Ramos (cell line): ENCODE measurements around the gene SLC10A7.

ENCODE experiments used
- in situ Hi-C: fragments of 300-500 bp; cut with MboI; formaldehyde crosslinking; loops from one replicate; pipeline ENCODE4 v1.14.3; 2022; ENCODE audit warnings: low sequenced_read_pairs; ENCODE audit not compliant: unreplicated experiment

SLC10A7 gene

GRCh38 chr4:146330392-146330791 is 191.3 kb downstream of the SLC10A7 start:
- in situ Hi-C loops, result loop anchor here (25.0 kb wide), 1 partner anchor 757 kb away; no protein-coding TSS in a partner anchor

GRCh38 chr4:146329050-146329716 is 192.6 kb downstream of the SLC10A7 start:
- in situ Hi-C loops, result loop anchor here (25.0 kb wide), 1 partner anchor 758 kb away; no protein-coding TSS in a partner anchor

- in situ Hi-C loops, result loop anchor here (25.0 kb wide), 1 partner anchor 759 kb away; no protein-coding TSS in a partner anchor
Measured at GRCh38 chr4:146327859-146328650, 193.7 kb downstream of the SLC10A7 start.

- in situ Hi-C loops, result no loop called here
Measured at GRCh38 chr4:146318894-146319293, 202.8 kb downstream of the SLC10A7 start.

- in situ Hi-C loops, result no loop called here
Measured at GRCh38 chr4:146317783-146318182, 204.0 kb downstream of the SLC10A7 start.

- in situ Hi-C loops, result no loop called here
Measured at GRCh38 chr4:146315184-146315583, 206.6 kb downstream of the SLC10A7 start.

- in situ Hi-C loops, result no loop called here
Measured at GRCh38 chr4:146311238-146311970, 210.3 kb downstream of the SLC10A7 start.

GRCh38 chr4:146310319-146311021 is 211.3 kb downstream of the SLC10A7 start:
- in situ Hi-C loops, result no loop called here

GRCh38 chr4:146308951-146309350 is 212.8 kb downstream of the SLC10A7 start:
- in situ Hi-C loops, result no loop called here

- in situ Hi-C loops, result no loop called here
Measured at GRCh38 chr4:146302822-146303221, 218.9 kb downstream of the SLC10A7 start.

- in situ Hi-C loops, result no loop called here
Measured at GRCh38 chr4:146299607-146300006, 222.1 kb downstream of the SLC10A7 start.

- in situ Hi-C loops, result no loop called here
Measured at GRCh38 chr4:146294776-146295175, 227.0 kb downstream of the SLC10A7 start.

GRCh38 chr4:146292508-146292907 is 229.2 kb downstream of the SLC10A7 start:
- in situ Hi-C loops, result no loop called here

GRCh38 chr4:146291313-146291712 is 230.4 kb downstream of the SLC10A7 start:
- in situ Hi-C loops, result no loop called here

- in situ Hi-C loops, result no loop called here
Measured at GRCh38 chr4:146288193-146288592, 233.5 kb downstream of the SLC10A7 start.

GRCh38 chr4:146285037-146285436 is 236.7 kb downstream of the SLC10A7 start:
- in situ Hi-C loops, result no loop called here

GRCh38 chr4:146283758-146284651 is 237.7 kb downstream of the SLC10A7 start:
- in situ Hi-C loops, result no loop called here

GRCh38 chr4:146282657-146283056 is 239.1 kb downstream of the SLC10A7 start:
- in situ Hi-C loops, result no loop called here

- in situ Hi-C loops, result no loop called here
Measured at GRCh38 chr4:146278986-146279385, 242.8 kb downstream of the SLC10A7 start.
